Trophoblast cell (in vitro differentiated cells and primary cell): ENCODE measurements around the gene KYAT1.

Source experiments
- DNase-seq, 2 donors: peaks; one replicate each; pipeline ENCODE4 v3.0.0-alpha.2; 2016
- H2AFZ ChIP-seq: 2 replicates; pipeline ENCODE4 v1.6.1; 2013; ENCODE audit warnings: low read length, moderate library complexity, mild to moderate bottlenecking; ENCODE audit not compliant: insufficient read depth, poor library complexity
- H2AK5ac ChIP-seq: 2 replicates; pipeline ENCODE4 v1.6.1; 2013; ENCODE audit warnings: mild to moderate bottlenecking, low read length
- H2BK120ac ChIP-seq: 2 replicates; pipeline ENCODE4 v1.6.1; 2013; ENCODE audit warnings: low read length, mild to moderate bottlenecking, moderate library complexity; ENCODE audit not compliant: insufficient read depth, poor library complexity
- H2BK12ac ChIP-seq: 2 replicates; pipeline ENCODE4 v1.6.1; 2013; ENCODE audit warnings: mild to moderate bottlenecking, low read length, moderate library complexity
- H2BK5ac ChIP-seq: 2 replicates; pipeline ENCODE4 v1.6.1; 2013; ENCODE audit warnings: low read length, low read depth, moderate library complexity, mild to moderate bottlenecking; ENCODE audit not compliant: poor library complexity
- H3K14ac ChIP-seq: 2 replicates; pipeline ENCODE4 v1.6.1; 2013; ENCODE audit warnings: mild to moderate bottlenecking, low read length
- H3K18ac ChIP-seq: 2 replicates; pipeline ENCODE4 v1.6.1; 2013; ENCODE audit warnings: mild to moderate bottlenecking, low read length
- H3K23ac ChIP-seq: 2 replicates; pipeline ENCODE4 v1.6.1; 2013; ENCODE audit warnings: low read length
- H3K27ac ChIP-seq: 2 replicates; pipeline ENCODE4 v1.5.1; 2013; ENCODE audit warnings: low read depth, mild to moderate bottlenecking, inconsistent platforms, low read length, moderate library complexity
- H3K27me3 ChIP-seq: 2 replicates; pipeline ENCODE4 v1.6.1; 2013; ENCODE audit warnings: inconsistent platforms, mild to moderate bottlenecking, low read length, moderate library complexity; ENCODE audit not compliant: insufficient read depth
- H3K36me3 ChIP-seq, 2 experiments: 1 replicate in 1 of 2; 2 replicates in 1 of 2; pipeline ENCODE4 v1.6.1; 2013; ENCODE audit warnings: low read length in 2 of 2, mild to moderate bottlenecking in 2 of 2, moderate library complexity in 1 of 2; ENCODE audit not compliant: insufficient read depth in 2 of 2, control insufficient read depth in 1 of 2
- H3K4ac ChIP-seq: 2 replicates; pipeline ENCODE4 v1.6.1; 2013; ENCODE audit warnings: low read depth, mild to moderate bottlenecking, low read length, moderate library complexity
- H3K4me1 ChIP-seq, 2 experiments: 1 replicate in 1 of 2; 2 replicates in 1 of 2; pipeline ENCODE4 v1.6.1; 2013; ENCODE audit warnings: low read length in 2 of 2, mild to moderate bottlenecking in 2 of 2, moderate library complexity in 1 of 2; ENCODE audit not compliant: insufficient read depth in 2 of 2, control insufficient read depth in 1 of 2
- H3K4me2 ChIP-seq: 2 replicates; pipeline ENCODE4 v1.6.1; 2013; ENCODE audit warnings: inconsistent platforms, mild to moderate bottlenecking, low read length, moderate library complexity
- H3K4me3 ChIP-seq: 2 replicates; pipeline ENCODE4 v1.5.1; 2013; ENCODE audit warnings: mild to moderate bottlenecking, low read depth, low read length, inconsistent platforms
- H3K79me1 ChIP-seq: one replicate; pipeline ENCODE4 v1.6.1; 2013; ENCODE audit warnings: low read length
- H3K79me2 ChIP-seq: 2 replicates; pipeline ENCODE4 v1.6.1; 2013; ENCODE audit warnings: low read length, mild to moderate bottlenecking; ENCODE audit not compliant: control insufficient read depth, insufficient read depth, poor library complexity
- H3K9ac ChIP-seq: 2 replicates; pipeline ENCODE4 v1.6.1; 2013; ENCODE audit warnings: mild to moderate bottlenecking, low read length
- H3K9me3 ChIP-seq: 2 replicates; pipeline ENCODE4 v1.6.1; 2013; ENCODE audit warnings: low read depth, mild to moderate bottlenecking, control low read depth, inconsistent platforms, low read length; ENCODE audit not compliant: insufficient read depth
- H4K12ac ChIP-seq: 2 replicates; pipeline ENCODE4 v1.6.1; 2013; ENCODE audit warnings: low read depth, mild to moderate bottlenecking, low read length, moderate library complexity
- H4K8ac ChIP-seq: 2 replicates; pipeline ENCODE4 v1.6.1; 2013; ENCODE audit warnings: low read depth, mild to moderate bottlenecking, low read length, moderate library complexity
- H4K91ac ChIP-seq: one replicate; pipeline ENCODE4 v1.6.1; 2013; ENCODE audit warnings: low read depth, mild to moderate bottlenecking, low read length, moderate library complexity
- WGBS: extraction: QIAGEN DNeasy Blood & Tissue Kit; methylation state at CpG from one replicate; pipeline ENCODE4 v1.1.7; 2013; ENCODE audit warnings: missing lambda C conversion rate; ENCODE audit not compliant: insufficient read length, insufficient coverage; ENCODE audit errors: extremely low coverage; 5-methylcytosine and 5-hydroxymethylcytosine counted together

Gene KYAT1

DNA sequence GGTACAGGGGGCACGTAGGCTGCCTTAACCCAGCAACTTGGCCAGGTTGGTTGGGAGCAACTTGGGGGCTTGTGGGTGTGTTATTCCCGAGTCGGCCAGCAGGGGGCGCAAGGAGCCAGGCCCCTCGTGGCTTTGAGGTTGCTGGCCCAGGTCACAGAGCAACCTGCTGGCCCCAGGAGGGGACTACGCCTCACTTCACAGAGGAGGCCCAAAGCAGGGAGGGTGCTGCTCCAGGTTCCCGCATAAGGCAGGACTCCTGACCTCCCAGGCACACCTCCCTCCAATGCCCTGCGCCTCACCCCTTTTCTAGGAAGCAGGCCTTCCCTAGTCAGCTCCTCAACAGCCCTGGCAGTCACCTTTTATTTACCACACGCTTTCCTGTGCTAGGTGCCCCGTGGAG is 18.1 kb downstream of the KYAT1 start:
- Histone ChIP-seq H2BK120ac (no peak overlapping the region), H4K91ac (no peak overlapping the region), H3K36me3 (no peaks in the 10 kb centered on the region), H3K23ac (no peak overlapping the region), H3K27ac (no peak overlapping the region), H3K4ac (no peak overlapping the region), H4K12ac (no peak overlapping the region), H3K14ac (peak overlapping the region; percentile 7), H3K9me3 (no peaks in the 10 kb centered on the region), H2AFZ (no peak overlapping the region), H2AK5ac (no peak overlapping the region), H3K4me3 (no peak overlapping the region), H2BK12ac (no peak overlapping the region), H3K79me1 (peaks cover 4% of the 10 kb centered on the region), H2BK5ac (no peak overlapping the region), H3K18ac (no peak overlapping the region), H3K9ac (no peak overlapping the region), H3K4me2 (no peak overlapping the region), H3K4me1 (peaks cover 13 to 18% of the 10 kb centered on the region in 2 experiments), H3K27me3 (no peaks in the 10 kb centered on the region), H4K8ac (no peak overlapping the region), H3K79me2 (peaks cover 3% of the 10 kb centered on the region)
- DNase-seq = peak; percentile 84 to 93
- WGBS = no CpG with 5 or more reads among the region's 10 CpGs

GRCh38 chr9:128862401-128862851 is 19.3 kb downstream of the KYAT1 start:
- WGBS = no CpG with 5 or more reads among the region's 6 CpGs
- no peaks in the 10 kb centered on the region for H3K27me3 ChIP-seq
- H2BK5ac ChIP-seq = no peak overlapping the region
- H2BK12ac ChIP-seq = no peak overlapping the region
- no peaks in the 10 kb centered on the region for H3K9me3 ChIP-seq
- no peak overlapping the region for H2AFZ ChIP-seq
- no peak overlapping the region for H3K4me2 ChIP-seq
- H4K8ac ChIP-seq = no peak overlapping the region
- no peak overlapping the region for H3K18ac ChIP-seq
- H3K27ac ChIP-seq = no peak overlapping the region
- DNase-seq = peak; percentile 58 to 74
- H2BK120ac ChIP-seq = no peak overlapping the region
- no peak overlapping the region for H3K23ac ChIP-seq
- H3K79me2 ChIP-seq = peaks cover 3% of the 10 kb centered on the region
- H2AK5ac ChIP-seq = peak overlapping the region; percentile 64
- H3K79me1 ChIP-seq = peaks cover 4% of the 10 kb centered on the region
- no peak overlapping the region for H3K4ac ChIP-seq
- peaks cover 13 to 18% of the 10 kb centered on the region in 2 experiments for H3K4me1 ChIP-seq
- H4K12ac ChIP-seq = no peak overlapping the region
- no peak overlapping the region for H4K91ac ChIP-seq
- no peak overlapping the region for H3K4me3 ChIP-seq
- no peaks in the 10 kb centered on the region for H3K36me3 ChIP-seq
- H3K9ac ChIP-seq = no peak overlapping the region
- H3K14ac ChIP-seq = no peak overlapping the region

- Histone ChIP-seq H3K36me3 (no peaks in the 10 kb centered on the region), H4K91ac (peak overlapping the region; percentile 20), H3K9ac (no peak overlapping the region), H4K12ac (no peak overlapping the region), H3K4me1 (peaks cover 13 to 18% of the 10 kb centered on the region in 2 experiments), H2BK120ac (peak overlapping the region; percentile 18), H3K9me3 (no peaks in the 10 kb centered on the region), H3K14ac (peak overlapping the region; percentile 13), H3K27ac (no peak overlapping the region), H2AK5ac (peak overlapping the region; percentile 27), H4K8ac (no peak overlapping the region), H3K23ac (no peak overlapping the region), H2AFZ (no peak overlapping the region), H3K4me2 (no peak overlapping the region), H3K18ac (peak overlapping the region; percentile 42), H3K27me3 (no peaks in the 10 kb centered on the region), H3K4me3 (no peak overlapping the region), H3K4ac (no peak overlapping the region), H3K79me1 (peaks cover 4% of the 10 kb centered on the region), H2BK5ac (no peak overlapping the region), H2BK12ac (peak overlapping the region; percentile 72), H3K79me2 (peaks cover 3% of the 10 kb centered on the region)
- no CpG with 5 or more reads among the region's 6 CpGs for WGBS
- no peak for DNase-seq
Measured at GRCh38 chr9:128861501-128861900, 20.2 kb downstream of the KYAT1 start.

GRCh38 chr9:128860937-128861336 is 20.8 kb downstream of the KYAT1 start:
- Histone ChIP-seq H3K79me1 (peaks cover 4% of the 10 kb centered on the region), H3K4ac (no peak overlapping the region), H4K91ac (peak overlapping the region; percentile 14), H3K23ac (no peak overlapping the region), H3K27me3 (no peaks in the 10 kb centered on the region), H3K9me3 (no peaks in the 10 kb centered on the region), H2BK5ac (no peak overlapping the region), H3K4me2 (no peak overlapping the region), H3K9ac (no peak overlapping the region), H3K4me3 (no peak overlapping the region), H2AFZ (no peak overlapping the region), H4K8ac (no peak overlapping the region), H2BK12ac (peak overlapping the region; percentile 45), H4K12ac (no peak overlapping the region), H2BK120ac (no peak overlapping the region), H3K18ac (no peak overlapping the region), H3K27ac (peak overlapping the region; percentile 68), H3K14ac (no peak overlapping the region), H3K79me2 (peaks cover 3% of the 10 kb centered on the region), H2AK5ac (no peak overlapping the region), H3K4me1 (peaks cover 13 to 18% of the 10 kb centered on the region in 2 experiments), H3K36me3 (no peaks in the 10 kb centered on the region)
- WGBS = no CpG with 5 or more reads among the region's 5 CpGs
- no peak for DNase-seq
